ENCODE data around the gene SERPINB10.

Gene SERPINB10

GRCh38 chr18:63982361-63982760, 74.6 kb downstream of the SERPINB10 start:
- DNase-seq (ENCODE audit: low spot score) = no peak
